Prostate gland (tissue), 2 donors: Measurements from ENCODE around the gene OSR1. TPM values are rescaled to one million over a fixed set of nuclear protein-coding genes. Genes with fewer than 3 reads are reported as not detected.
A peak's percentile ranks its signal among the peaks of the same experiment; 100 is the strongest.

Source experiments
- DNase-seq: peaks from one replicate; pipeline ENCODE4 v3.0.0-alpha.2; 2019; ENCODE audit warnings: low spot score
- H3K27ac ChIP-seq, 2 donors: fragments of 200-600 bp; sonication (generic); 2 replicates each; pipeline ENCODE4 v1.5.1; 2017 to 2019
- H3K27me3 ChIP-seq: fragments of 200-600 bp; sonication (generic); replicated peaks from 2 replicates; pipeline ENCODE4 v1.5.1; 2019; ENCODE audit not compliant: insufficient read depth
- H3K36me3 ChIP-seq, 2 donors: fragments of 200-600 bp; sonication (generic); 1 replicate in 1 of 2; 2 replicates in 1 of 2; pipeline versions ENCODE4 v1.5.1 to v1.8.1; 2017 to 2019
- H3K4me1 ChIP-seq: fragments of 200-600 bp; sonication (generic); replicated peaks from 2 replicates; pipeline ENCODE4 v1.5.1; 2019
- H3K4me3 ChIP-seq, 2 donors: fragments of 200-600 bp; sonication (generic); 2 replicates each; pipeline ENCODE4 v1.5.1; 2017 to 2019
- H3K9me3 ChIP-seq: fragments of 200-600 bp; sonication (generic); 2 replicates; pipeline ENCODE4 v1.5.1; 2017
- POLR2A ChIP-seq: fragments of 450-650 bp; IDR thresholded peaks from one replicate; pipeline ENCODE4 v1.6.1; 2016; ENCODE audit warnings: antibody characterized with exemption, mild to moderate bottlenecking
- POLR2AphosphoS5 ChIP-seq: sonication (generic); formaldehyde crosslinking; IDR thresholded peaks from one replicate; pipeline ENCODE4 v1.6.1; 2017; ENCODE audit warnings: antibody characterized with exemption
- WGBS: methylation state at CpG from one replicate; pipeline ENCODE4 v1.1.5; 2018; 5-methylcytosine and 5-hydroxymethylcytosine counted together
- intact Hi-C: fragments of 100-400 bp; cut with DNase I; formaldehyde crosslinking; loops from one replicate; pipeline ENCODE4 v1.14.2; 2022
- total RNA-seq, 2 donors: library from RNA; depleted of rRNA; stranded (reverse); fragments of >200 nt; gene quantifications; one replicate each; pipeline ENCODE4 v1.1.0, GENCODE V29; 2016
- TF ChIP-seq, protein P1 (sequence below), 4 experiments: fragments of 200-600 bp in 2 of 4; fragments of 450-650 bp in 2 of 4; sonication (generic) in 2 of 4; IDR thresholded peaks; 1 replicate in 3 of 4; 2 replicates in 1 of 4; pipeline ENCODE4 v1.5.1; 2016 to 2019; ENCODE audit warnings: antibody characterized with exemption in 4 of 4, mild to moderate bottlenecking in 2 of 4, moderate library complexity in 2 of 4

Gene OSR1
- total RNA-seq, 2 donors from 2014 or later: 9.3 to 47.9 TPM

GRCh38 chr2:19362755-19363473 is 4.5 kb upstream of the OSR1 start:
- Histone ChIP-seq H3K4me1 (no peaks in the 10 kb centered on the region), H3K27me3 (no peaks in the 10 kb centered on the region), H3K27ac (peak overlapping the region; percentile 51 to 54), H3K9me3 (no peaks in the 10 kb centered on the region), H3K4me3 (peak overlapping the region; percentile 41 to 44), H3K36me3 (no peaks in the 10 kb centered on the region)
- intact Hi-C loops: loop anchor here (2.0 to 10.0 kb wide), 7 partner anchors 376 to 976 kb away; no protein-coding TSS in a partner anchor
- peak; percentile 46 for TF ChIP-seq POLR2AphosphoS5
- no peak for TF ChIP-seq POLR2A
- TF ChIP-seq, protein P1, sequence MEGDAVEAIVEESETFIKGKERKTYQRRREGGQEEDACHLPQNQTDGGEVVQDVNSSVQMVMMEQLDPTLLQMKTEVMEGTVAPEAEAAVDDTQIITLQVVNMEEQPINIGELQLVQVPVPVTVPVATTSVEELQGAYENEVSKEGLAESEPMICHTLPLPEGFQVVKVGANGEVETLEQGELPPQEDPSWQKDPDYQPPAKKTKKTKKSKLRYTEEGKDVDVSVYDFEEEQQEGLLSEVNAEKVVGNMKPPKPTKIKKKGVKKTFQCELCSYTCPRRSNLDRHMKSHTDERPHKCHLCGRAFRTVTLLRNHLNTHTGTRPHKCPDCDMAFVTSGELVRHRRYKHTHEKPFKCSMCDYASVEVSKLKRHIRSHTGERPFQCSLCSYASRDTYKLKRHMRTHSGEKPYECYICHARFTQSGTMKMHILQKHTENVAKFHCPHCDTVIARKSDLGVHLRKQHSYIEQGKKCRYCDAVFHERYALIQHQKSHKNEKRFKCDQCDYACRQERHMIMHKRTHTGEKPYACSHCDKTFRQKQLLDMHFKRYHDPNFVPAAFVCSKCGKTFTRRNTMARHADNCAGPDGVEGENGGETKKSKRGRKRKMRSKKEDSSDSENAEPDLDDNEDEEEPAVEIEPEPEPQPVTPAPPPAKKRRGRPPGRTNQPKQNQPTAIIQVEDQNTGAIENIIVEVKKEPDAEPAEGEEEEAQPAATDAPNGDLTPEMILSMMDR (IDR thresholded peaks at IDR 0.05): peak; percentile 78 to 93 (median 82)
- WGBS: under 1% methylated on average over 33 of the region's 33 CpGs
- peak; percentile 81 for DNase-seq

DNA sequence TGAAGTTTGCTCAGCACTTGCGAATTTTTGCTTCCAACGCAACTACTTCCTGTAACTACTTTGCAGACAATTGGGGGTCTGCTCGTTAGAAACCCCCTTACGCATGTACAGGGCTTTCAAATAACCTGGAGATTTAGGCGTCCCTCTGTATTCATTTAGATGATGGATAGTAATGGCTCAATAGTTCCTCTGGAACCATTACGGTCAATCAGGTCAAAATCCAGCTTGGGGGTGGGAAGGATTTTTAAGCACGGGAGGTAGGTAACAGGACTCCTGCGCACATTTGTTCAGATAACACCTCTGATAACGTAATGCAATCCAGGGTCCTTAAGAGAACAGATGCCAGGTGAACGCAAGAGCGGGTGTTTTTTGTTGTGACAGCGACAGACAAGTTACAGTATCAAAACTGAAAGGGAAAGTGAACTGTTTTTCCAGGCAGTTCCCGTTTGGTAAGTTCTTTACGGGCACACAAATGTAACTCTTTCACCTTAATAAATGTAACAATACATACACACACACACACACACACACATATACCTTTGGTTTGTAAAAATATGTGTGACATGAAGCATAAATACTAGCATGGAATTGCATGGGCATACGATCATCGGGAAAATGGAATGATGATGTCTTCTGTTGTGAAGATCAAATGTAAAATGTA is 3.8 kb upstream of the OSR1 start:
- H3K27ac ChIP-seq: peak overlapping the region; percentile 51 to 54
- no peaks in the 10 kb centered on the region for H3K4me1 ChIP-seq
- TF ChIP-seq POLR2AphosphoS5 (no peak), POLR2A (no peak)
- TF ChIP-seq, protein P1 (IDR thresholded peaks at IDR 0.05): no peak
- WGBS: 5% methylated on average over 16 of the region's 16 CpGs
- no peak for DNase-seq
- H3K9me3 ChIP-seq: no peaks in the 10 kb centered on the region
- H3K4me3 ChIP-seq: peak overlapping the region; percentile 41 to 44
- intact Hi-C loops: loop anchor here (2.0 to 10.0 kb wide), 7 partner anchors 375 to 975 kb away; no protein-coding TSS in a partner anchor
- no peaks in the 10 kb centered on the region for H3K36me3 ChIP-seq
- H3K27me3 ChIP-seq: no peaks in the 10 kb centered on the region

- Histone ChIP-seq H3K4me3 (peak overlapping the region; percentile 41 to 44), H3K27me3 (no peaks in the 10 kb centered on the region)
- intact Hi-C loops: loop anchor here (5.0 to 10.0 kb wide), 4 partner anchors 374 to 974 kb away; no protein-coding TSS in a partner anchor
These were observed 3.0 kb upstream of the OSR1 start for GRCh38 chr2:19361325-19361990.

GRCh38 chr2:19360966-19361321 is 2.5 kb upstream of the OSR1 start:
- Histone ChIP-seq H3K9me3 (no peaks in the 10 kb centered on the region), H3K27me3 (peaks cover 4% of the 10 kb centered on the region), H3K27ac (no peak overlapping the region), H3K36me3 (no peaks in the 10 kb centered on the region), H3K4me3 (no peak overlapping the region), H3K4me1 (no peaks in the 10 kb centered on the region)
- TF ChIP-seq POLR2A (no peak), POLR2AphosphoS5 (no peak)
- TF ChIP-seq, protein P1 (IDR thresholded peaks at IDR 0.05): no peak
- WGBS: 80% methylated on average over 17 of the region's 17 CpGs
- DNase-seq: no peak
- intact Hi-C loops: loop anchor here (5.0 to 10.0 kb wide), 4 partner anchors 374 to 974 kb away; no protein-coding TSS in a partner anchor

More at GRCh38 chr2:19361325-19361990, 3.0 kb upstream of the OSR1 start:
- H3K4me1 ChIP-seq: no peaks in the 10 kb centered on the region
- no peaks in the 10 kb centered on the region for H3K36me3 ChIP-seq
- H3K9me3 ChIP-seq: no peaks in the 10 kb centered on the region
- DNase-seq: no peak
- TF ChIP-seq, protein P1 (IDR thresholded peaks at IDR 0.05): no peak
- H3K27ac ChIP-seq: no peak overlapping the region
- WGBS: 43% methylated on average over 48 of the region's 51 CpGs
